ENCODE measurements around the gene EFCC1. TPM values are rescaled to one million over a fixed set of nuclear protein-coding genes. Genes with fewer than 3 reads are reported as not detected.
A peak's percentile ranks its signal among the peaks of the same experiment; 100 is the strongest.

Gene EFCC1
- polyA plus RNA-seq, 1 donor, result 4.1 TPM

- no peaks in the 10 kb centered on the region for H3K9me3 ChIP-seq (ENCODE audit: control insufficient read depth, low read depth, low read length)
- no peak overlapping the region for H3K4me3 ChIP-seq (ENCODE audit: low read length)
- 67% methylated on average over 2 of the region's 13 CpGs for WGBS (ENCODE audit: insufficient coverage, low lambda C conversion rate)
- DNase-seq, result no peak
- H3K27ac ChIP-seq (ENCODE audit: low read length), result no peak overlapping the region
- peaks cover 7% of the 10 kb centered on the region for H3K4me1 ChIP-seq (ENCODE audit: control insufficient read depth, insufficient read depth, low read length)
- no peaks in the 10 kb centered on the region for H3K27me3 ChIP-seq (ENCODE audit: control insufficient read depth, insufficient read depth, low read length)
- H3K36me3 ChIP-seq (ENCODE audit: control insufficient read depth, insufficient read depth, low read length), result no peaks in the 10 kb centered on the region
Observed at GRCh38 chr3:129014148-129014547, 13.0 kb downstream of the EFCC1 start.

- Histone ChIP-seq H3K4me3 (ENCODE audit: low read length) (no peak overlapping the region), H3K27me3 (ENCODE audit: control insufficient read depth, insufficient read depth, low read length) (no peaks in the 10 kb centered on the region), H3K27ac (ENCODE audit: low read length) (no peak overlapping the region), H3K4me1 (ENCODE audit: control insufficient read depth, insufficient read depth, low read length) (peaks cover 7% of the 10 kb centered on the region), H3K36me3 (ENCODE audit: control insufficient read depth, insufficient read depth, low read length) (no peaks in the 10 kb centered on the region), H3K9me3 (ENCODE audit: control insufficient read depth, low read depth, low read length) (no peaks in the 10 kb centered on the region)
- no CpG with 5 or more reads among the region's 9 CpGs for WGBS (ENCODE audit: insufficient coverage, low lambda C conversion rate)
- DNase-seq, result no peak
Observed at GRCh38 chr3:129014793-129015345, 13.8 kb downstream of the EFCC1 start.

GRCh38 chr3:129015388-129016105 lies 14.4 kb downstream of the EFCC1 start:
- Histone ChIP-seq H3K36me3 (ENCODE audit: control insufficient read depth, insufficient read depth, low read length) (no peaks in the 10 kb centered on the region), H3K9me3 (ENCODE audit: control insufficient read depth, low read depth, low read length) (no peaks in the 10 kb centered on the region), H3K4me3 (ENCODE audit: low read length) (no peak overlapping the region), H3K27ac (ENCODE audit: low read length) (peak overlapping the region; percentile 47), H3K27me3 (ENCODE audit: control insufficient read depth, insufficient read depth, low read length) (no peaks in the 10 kb centered on the region), H3K4me1 (ENCODE audit: control insufficient read depth, insufficient read depth, low read length) (peaks cover 7% of the 10 kb centered on the region)
- WGBS (ENCODE audit: insufficient coverage, low lambda C conversion rate), result no CpG with 5 or more reads among the region's 19 CpGs
- DNase-seq, result no peak

GRCh38 chr3:129016356-129016719 lies 15.2 kb downstream of the EFCC1 start:
- Histone ChIP-seq H3K4me3 (ENCODE audit: low read length) (no peak overlapping the region), H3K27ac (ENCODE audit: low read length) (peak overlapping the region; percentile 47), H3K9me3 (ENCODE audit: control insufficient read depth, low read depth, low read length) (no peaks in the 10 kb centered on the region), H3K36me3 (ENCODE audit: control insufficient read depth, insufficient read depth, low read length) (no peaks in the 10 kb centered on the region), H3K27me3 (ENCODE audit: control insufficient read depth, insufficient read depth, low read length) (no peaks in the 10 kb centered on the region), H3K4me1 (ENCODE audit: control insufficient read depth, insufficient read depth, low read length) (peaks cover 7% of the 10 kb centered on the region)
- no CpG with 5 or more reads among the region's 6 CpGs for WGBS (ENCODE audit: insufficient coverage, low lambda C conversion rate)
- peak; percentile 74 to 85 for DNase-seq

- no peak for DNase-seq
- peak overlapping the region; percentile 3 for H3K27ac ChIP-seq (ENCODE audit: low read length)
- no peaks in the 10 kb centered on the region for H3K36me3 ChIP-seq (ENCODE audit: control insufficient read depth, insufficient read depth, low read length)
- no CpG with 5 or more reads among the region's 14 CpGs for WGBS (ENCODE audit: insufficient coverage, low lambda C conversion rate)
- H3K4me3 ChIP-seq (ENCODE audit: low read length), result no peak overlapping the region
- no peaks in the 10 kb centered on the region for H3K27me3 ChIP-seq (ENCODE audit: control insufficient read depth, insufficient read depth, low read length)
- H3K9me3 ChIP-seq (ENCODE audit: control insufficient read depth, low read depth, low read length), result no peaks in the 10 kb centered on the region
- H3K4me1 ChIP-seq (ENCODE audit: control insufficient read depth, insufficient read depth, low read length), result peaks cover 7% of the 10 kb centered on the region
Observed at GRCh38 chr3:129016720-129017483, 15.8 kb downstream of the EFCC1 start.

- DNase-seq, result no peak
- H3K27ac ChIP-seq (ENCODE audit: low read length), result no peak overlapping the region
- no peak overlapping the region for H3K4me3 ChIP-seq (ENCODE audit: low read length)
- peaks cover 7% of the 10 kb centered on the region for H3K4me1 ChIP-seq (ENCODE audit: control insufficient read depth, insufficient read depth, low read length)
- H3K36me3 ChIP-seq (ENCODE audit: control insufficient read depth, insufficient read depth, low read length), result no peaks in the 10 kb centered on the region
- no CpG with 5 or more reads among the region's 7 CpGs for WGBS (ENCODE audit: insufficient coverage, low lambda C conversion rate)
- no peaks in the 10 kb centered on the region for H3K9me3 ChIP-seq (ENCODE audit: control insufficient read depth, low read depth, low read length)
- H3K27me3 ChIP-seq (ENCODE audit: control insufficient read depth, insufficient read depth, low read length), result no peaks in the 10 kb centered on the region
Observed at GRCh38 chr3:129017484-129017899, 16.4 kb downstream of the EFCC1 start.

GRCh38 chr3:129018271-129018670 lies 17.2 kb downstream of the EFCC1 start:
- Histone ChIP-seq H3K36me3 (ENCODE audit: control insufficient read depth, insufficient read depth, low read length) (no peaks in the 10 kb centered on the region), H3K27me3 (ENCODE audit: control insufficient read depth, insufficient read depth, low read length) (no peaks in the 10 kb centered on the region), H3K9me3 (ENCODE audit: control insufficient read depth, low read depth, low read length) (no peaks in the 10 kb centered on the region), H3K4me3 (ENCODE audit: low read length) (no peak overlapping the region), H3K4me1 (ENCODE audit: control insufficient read depth, insufficient read depth, low read length) (peaks cover 7% of the 10 kb centered on the region), H3K27ac (ENCODE audit: low read length) (no peak overlapping the region)
- no peak for DNase-seq
- WGBS (ENCODE audit: insufficient coverage, low lambda C conversion rate), result no CpG with 5 or more reads among the region's 2 CpGs

- DNase-seq, result no peak
- Histone ChIP-seq H3K9me3 (ENCODE audit: control insufficient read depth, low read depth, low read length) (no peaks in the 10 kb centered on the region), H3K27me3 (ENCODE audit: control insufficient read depth, insufficient read depth, low read length) (no peaks in the 10 kb centered on the region), H3K4me1 (ENCODE audit: control insufficient read depth, insufficient read depth, low read length) (peaks cover 7% of the 10 kb centered on the region), H3K36me3 (ENCODE audit: control insufficient read depth, insufficient read depth, low read length) (no peaks in the 10 kb centered on the region), H3K27ac (ENCODE audit: low read length) (no peak overlapping the region), H3K4me3 (ENCODE audit: low read length) (no peak overlapping the region)
- no CpG with 5 or more reads among the region's 9 CpGs for WGBS (ENCODE audit: insufficient coverage, low lambda C conversion rate)
Observed at GRCh38 chr3:129018751-129019150, 17.6 kb downstream of the EFCC1 start.

GRCh38 chr3:129019266-129019665 lies 18.2 kb downstream of the EFCC1 start:
- peaks cover 7% of the 10 kb centered on the region for H3K4me1 ChIP-seq (ENCODE audit: control insufficient read depth, insufficient read depth, low read length)
- WGBS (ENCODE audit: insufficient coverage, low lambda C conversion rate), result no CpG with 5 or more reads among the region's 3 CpGs
- no peak overlapping the region for H3K27ac ChIP-seq (ENCODE audit: low read length)
- H3K4me3 ChIP-seq (ENCODE audit: low read length), result no peak overlapping the region
- DNase-seq, result no peak
- H3K9me3 ChIP-seq (ENCODE audit: control insufficient read depth, low read depth, low read length), result no peaks in the 10 kb centered on the region
- no peaks in the 10 kb centered on the region for H3K36me3 ChIP-seq (ENCODE audit: control insufficient read depth, insufficient read depth, low read length)
- no peaks in the 10 kb centered on the region for H3K27me3 ChIP-seq (ENCODE audit: control insufficient read depth, insufficient read depth, low read length)

GRCh38 chr3:129020691-129021090 lies 19.6 kb downstream of the EFCC1 start:
- no peak for DNase-seq
- no CpG with 5 or more reads among the region's 5 CpGs for WGBS (ENCODE audit: insufficient coverage, low lambda C conversion rate)
- Histone ChIP-seq H3K36me3 (ENCODE audit: control insufficient read depth, insufficient read depth, low read length) (no peaks in the 10 kb centered on the region), H3K27ac (ENCODE audit: low read length) (no peak overlapping the region), H3K9me3 (ENCODE audit: control insufficient read depth, low read depth, low read length) (no peaks in the 10 kb centered on the region), H3K4me3 (ENCODE audit: low read length) (no peak overlapping the region), H3K27me3 (ENCODE audit: control insufficient read depth, insufficient read depth, low read length) (peaks cover 9% of the 10 kb centered on the region), H3K4me1 (ENCODE audit: control insufficient read depth, insufficient read depth, low read length) (peaks cover 7% of the 10 kb centered on the region)
